OCI-LY1 (cell line): Measurements from ENCODE around the gene CELSR2.

Experiments used
- CTCF ChIP-seq: fragments of 200-600 bp; sonication (generic), shearing (Covaris generic); IDR thresholded peaks from 2 replicates; pipeline ENCODE4 v1.5.1; 2017; ENCODE audit warnings: mild to moderate bottlenecking, antibody characterized with exemption, low read length, moderate library complexity, mixed read lengths
- EZH2 ChIP-seq: fragments of 200-600 bp; sonication (generic), shearing (Covaris generic); IDR thresholded peaks from 2 replicates; pipeline ENCODE4 v1.8.0; 2017; ENCODE audit warnings: borderline replicate concordance, mixed run types, mild to moderate bottlenecking, antibody characterized with exemption, low read length, moderate library complexity, mixed read lengths

- TF ChIP-seq CTCF (no peak), EZH2 (no peak)
Measured at GRCh38 chr1:109237512-109237911, 11.8 kb upstream of the CELSR2 start.
